GM19035 (cell line): ENCODE data around the gene CMPK1.

Source experiments
- ATAC-seq: cut with Tn5 transposase; IDR thresholded peaks from one replicate; pipeline ENCODE4 v1.9.1; 2021; ENCODE audit not compliant: unreplicated experiment

Gene CMPK1

GRCh38 chr1:47393141-47393540 is 59.6 kb downstream of the CMPK1 start:
- ATAC-seq = no peak

DNA sequence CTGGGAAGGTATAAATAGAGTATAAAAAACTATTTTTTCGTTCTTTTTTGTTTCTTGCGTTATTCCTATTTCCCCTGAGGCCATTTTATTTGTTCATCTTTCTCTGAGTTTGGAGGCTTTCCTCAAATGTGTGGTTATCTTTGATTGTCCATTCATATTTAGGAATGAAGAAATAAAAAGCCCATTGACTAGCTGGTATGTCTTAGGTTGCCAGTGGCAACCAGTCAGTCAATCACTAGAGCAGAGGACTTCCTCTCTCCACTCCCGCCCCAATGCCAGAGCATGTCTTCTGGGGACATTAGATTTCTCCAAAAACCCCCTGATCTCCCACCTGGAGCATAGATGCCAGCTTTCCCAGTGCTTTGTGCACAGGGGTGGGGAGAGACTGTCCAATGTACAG is 61.8 kb downstream of the CMPK1 start:
- ATAC-seq = no peak

DNA sequence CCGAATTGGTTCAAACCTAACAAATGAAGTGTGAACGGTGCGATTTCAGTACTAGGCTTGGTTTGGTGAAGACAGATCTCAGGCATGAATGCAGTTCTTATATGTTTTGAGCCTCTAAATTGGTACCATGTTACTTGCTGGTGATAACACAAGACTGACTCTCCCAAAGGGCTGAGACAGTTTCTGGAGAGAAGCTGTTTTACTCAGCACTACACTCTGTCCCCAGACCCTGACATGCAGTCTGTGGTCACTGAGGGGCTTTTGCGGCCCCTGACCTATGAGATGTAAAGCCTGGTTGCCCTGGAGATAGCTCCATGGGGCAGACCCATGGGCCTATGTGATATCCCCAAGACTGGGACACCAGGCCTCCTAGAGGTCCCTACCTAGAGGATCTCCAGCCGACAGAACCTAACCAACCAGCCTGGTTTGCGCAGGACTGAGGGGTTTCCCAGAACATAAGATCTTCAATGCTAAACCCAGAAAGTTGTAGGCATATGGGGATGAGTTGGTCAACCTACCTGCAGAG is 63.1 kb downstream of the CMPK1 start:
- ATAC-seq = no peak

DNA sequence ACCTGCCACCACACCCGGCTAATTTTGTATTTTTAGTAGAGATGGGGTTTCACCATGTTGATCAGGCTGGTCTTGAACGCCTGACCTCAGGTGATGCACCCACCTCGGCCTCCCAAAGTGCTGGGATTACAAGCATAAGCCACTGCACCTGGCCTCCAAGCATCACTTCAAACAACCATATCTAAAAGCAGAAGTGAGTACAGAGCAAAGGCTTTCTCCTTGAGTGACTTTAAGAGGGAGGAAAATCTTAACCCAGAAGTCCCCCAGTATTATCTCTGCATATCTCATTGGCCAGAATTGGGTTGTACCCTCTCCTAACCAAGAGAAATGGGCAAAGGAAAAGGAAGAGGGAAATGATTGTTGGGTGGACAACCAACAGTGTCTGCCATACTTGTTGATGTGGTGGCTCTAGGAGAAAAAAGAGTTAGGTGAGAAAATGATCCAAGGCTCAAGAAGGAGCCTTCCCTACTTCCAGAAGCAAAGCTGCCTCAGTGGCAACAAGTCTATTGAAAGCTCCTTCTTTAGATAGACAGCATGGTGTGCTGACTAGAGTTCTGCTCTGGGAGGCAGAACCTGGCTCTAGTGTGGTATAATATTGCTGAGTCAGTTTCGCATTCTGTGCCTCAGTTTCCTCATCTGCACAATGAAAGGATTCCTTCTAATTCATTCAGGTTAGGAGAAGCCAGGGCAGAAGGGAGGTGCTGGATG is 65.7 kb downstream of the CMPK1 start:
- no peak for ATAC-seq

DNA sequence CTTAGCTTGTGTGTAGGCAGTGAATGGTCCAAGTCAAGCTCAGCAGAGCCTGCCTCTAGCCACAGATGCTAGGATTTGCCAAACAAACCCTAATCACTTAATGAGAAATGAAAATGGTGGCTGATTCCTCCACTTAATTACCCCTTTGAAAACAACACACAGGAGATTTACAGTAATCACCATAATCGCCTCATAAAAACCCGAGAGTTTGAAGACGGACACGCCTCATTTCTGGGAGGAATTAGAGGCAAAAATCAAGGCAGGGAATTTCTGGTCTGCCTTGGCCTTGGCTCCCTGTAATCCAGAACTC is 66.2 kb downstream of the CMPK1 start:
- ATAC-seq = no peak

DNA sequence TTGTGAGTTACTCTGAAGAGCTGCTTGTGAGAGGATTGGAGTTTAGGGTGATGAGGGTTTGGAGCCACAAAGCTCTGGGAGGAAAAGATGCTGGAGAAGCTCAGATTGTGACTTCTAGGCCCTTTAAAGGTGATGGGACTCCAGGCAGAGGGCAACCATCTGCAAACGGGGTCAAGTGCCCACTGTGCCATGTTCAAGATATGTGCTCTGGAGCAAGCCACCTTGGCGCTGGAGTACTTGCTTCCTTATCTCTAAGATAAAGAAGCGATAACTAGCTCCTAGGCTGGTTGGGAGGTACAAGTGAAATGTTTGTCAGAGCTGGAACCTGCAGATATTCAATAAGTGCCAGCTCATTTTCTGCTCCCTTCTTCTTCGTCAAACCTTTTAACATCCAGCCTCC is 68.2 kb downstream of the CMPK1 start:
- ATAC-seq = no peak

GRCh38 chr1:47402591-47402990 is 69.0 kb downstream of the CMPK1 start:
- ATAC-seq = no peak

GRCh38 chr1:47403321-47403910 is 69.8 kb downstream of the CMPK1 start:
- ATAC-seq = no peak

DNA sequence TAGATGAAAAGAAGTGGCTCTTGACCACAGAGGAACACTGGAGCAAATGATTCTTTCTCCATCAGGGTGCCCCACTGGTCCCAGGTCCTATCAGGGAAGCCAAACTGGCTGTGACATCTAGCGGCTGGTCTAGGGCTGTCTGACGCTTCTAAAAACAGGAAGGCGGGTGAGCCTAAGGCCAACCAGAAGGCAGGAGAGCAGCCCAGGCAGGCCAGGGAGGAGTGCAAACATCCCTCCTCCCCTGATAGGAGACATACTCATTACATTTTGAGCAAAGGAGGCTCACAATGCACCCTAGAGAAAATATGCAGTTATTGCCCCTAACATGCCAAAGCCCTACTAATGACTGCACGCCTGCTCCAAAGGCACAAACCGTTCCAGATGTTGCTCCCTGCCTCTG is 72.1 kb downstream of the CMPK1 start:
- ATAC-seq = no peak

GRCh38 chr1:47406966-47407365 is 73.4 kb downstream of the CMPK1 start:
- ATAC-seq = no peak

DNA sequence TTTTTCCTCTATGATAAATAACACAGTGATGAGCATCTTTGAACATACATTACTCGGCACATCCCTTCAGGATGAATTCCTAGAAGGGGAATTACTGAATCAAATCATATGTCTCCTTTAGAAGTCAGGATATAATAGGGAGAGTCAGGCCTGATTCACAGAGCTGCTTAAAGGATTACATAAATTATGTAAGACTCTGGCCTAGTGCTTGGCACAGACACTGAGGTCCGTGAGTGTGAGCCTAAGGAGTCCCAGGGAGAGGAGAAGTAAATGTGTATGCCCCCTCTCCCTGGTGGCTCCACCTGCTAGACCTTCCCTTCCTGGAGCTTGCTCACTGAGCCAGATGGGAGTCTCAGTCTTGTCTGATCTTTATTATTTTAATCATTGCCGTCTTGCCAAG is 73.9 kb downstream of the CMPK1 start:
- ATAC-seq = no peak

DNA sequence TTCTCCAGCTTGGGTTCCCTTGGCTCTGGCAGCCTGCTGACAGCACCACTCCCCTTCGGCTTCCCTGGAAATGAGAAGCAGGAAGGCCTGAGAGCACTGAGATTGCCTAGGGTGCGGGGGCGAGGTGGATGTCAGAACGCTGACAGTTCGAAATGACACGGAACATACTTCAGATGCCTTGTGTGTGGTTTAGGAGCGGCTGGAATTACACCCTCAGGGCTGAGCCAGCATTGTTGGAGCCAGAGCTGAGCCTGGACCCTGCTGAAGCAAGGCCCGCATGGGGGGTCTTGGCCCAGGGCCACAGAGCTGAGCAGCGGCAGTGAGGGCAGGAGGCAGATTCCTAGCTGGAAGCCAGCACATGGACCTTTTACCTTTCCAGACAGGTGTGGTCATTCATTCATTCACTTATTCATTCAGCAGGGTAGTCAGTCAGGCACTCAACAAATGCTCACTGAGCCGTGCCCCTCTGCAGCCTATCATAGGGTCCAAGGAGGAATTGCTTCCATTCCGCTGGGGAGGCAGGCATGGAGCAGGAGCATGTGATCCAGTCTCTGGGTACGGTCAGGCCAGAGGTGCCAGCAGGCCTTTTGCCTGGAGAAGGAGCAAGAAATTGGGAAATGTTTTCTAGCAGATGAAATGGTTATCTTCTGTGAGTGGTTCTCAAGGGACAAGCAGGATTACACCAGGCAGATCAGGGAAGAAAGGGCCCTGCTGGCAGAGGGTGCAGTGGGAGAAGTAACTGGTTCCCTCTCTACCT is 75.9 kb downstream of the CMPK1 start:
- ATAC-seq = no peak

- no peak for ATAC-seq
Measured at GRCh38 chr1:47410068-47410455, 76.5 kb downstream of the CMPK1 start.

DNA sequence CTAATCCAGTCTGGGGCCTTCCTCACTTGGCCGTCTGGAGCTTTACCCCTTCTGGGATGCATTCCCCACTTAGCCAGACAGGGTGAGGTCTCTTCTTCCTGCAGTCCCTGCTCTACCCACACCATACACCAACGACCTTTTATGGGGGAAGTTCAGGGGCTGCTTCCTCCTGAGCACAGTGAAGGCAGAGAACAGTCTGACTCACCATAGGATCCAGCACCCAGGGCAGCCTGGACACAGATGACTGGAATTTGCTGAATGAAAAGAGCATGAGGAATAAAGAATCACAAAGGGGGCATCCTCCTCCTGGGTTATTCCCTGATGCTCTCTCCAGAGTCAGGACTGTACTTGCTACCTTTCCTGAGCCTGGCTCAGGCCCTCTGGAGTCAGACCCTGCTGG is 77.8 kb downstream of the CMPK1 start:
- no peak for ATAC-seq

- no peak for ATAC-seq
Measured at GRCh38 chr1:47412437-47412836, 78.8 kb downstream of the CMPK1 start.

DNA sequence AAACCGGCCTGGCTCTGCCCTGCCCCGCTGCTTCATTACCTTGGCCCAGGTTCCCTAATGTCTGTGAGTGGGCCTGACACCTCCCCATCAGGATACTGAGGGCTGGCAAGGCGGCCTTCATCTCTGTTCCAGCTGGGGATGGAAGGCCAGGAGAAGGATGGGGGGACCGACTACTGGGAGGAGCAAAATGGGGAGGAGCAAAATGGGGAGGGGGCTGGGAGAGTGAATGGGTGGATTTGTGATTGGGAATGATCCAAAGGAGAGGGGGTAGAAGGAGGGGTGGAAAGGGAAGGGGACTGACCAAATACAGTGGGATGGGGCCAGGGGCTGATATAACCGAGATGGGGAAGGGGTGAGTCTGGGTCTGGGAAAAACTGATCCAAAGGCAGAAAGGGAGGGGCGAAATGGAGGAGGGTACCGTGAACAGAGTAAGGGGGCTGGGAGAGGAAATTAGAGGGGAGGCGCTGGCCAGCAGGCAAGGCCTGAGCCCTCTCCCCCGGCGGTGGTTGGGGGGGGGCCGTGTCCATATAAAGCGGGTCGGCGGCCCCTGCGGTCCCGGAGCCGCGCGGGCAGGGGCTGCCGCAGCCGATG is 82.2 kb downstream of the CMPK1 start, which contains the start of gene FOXE3:
Gene FOXE3, plus strand, starts transcription at position 558 of the 591 bp plus-strand sequence. Its CDS starts 31 bp downstream, at position 589.
- no peak for ATAC-seq

DNA sequence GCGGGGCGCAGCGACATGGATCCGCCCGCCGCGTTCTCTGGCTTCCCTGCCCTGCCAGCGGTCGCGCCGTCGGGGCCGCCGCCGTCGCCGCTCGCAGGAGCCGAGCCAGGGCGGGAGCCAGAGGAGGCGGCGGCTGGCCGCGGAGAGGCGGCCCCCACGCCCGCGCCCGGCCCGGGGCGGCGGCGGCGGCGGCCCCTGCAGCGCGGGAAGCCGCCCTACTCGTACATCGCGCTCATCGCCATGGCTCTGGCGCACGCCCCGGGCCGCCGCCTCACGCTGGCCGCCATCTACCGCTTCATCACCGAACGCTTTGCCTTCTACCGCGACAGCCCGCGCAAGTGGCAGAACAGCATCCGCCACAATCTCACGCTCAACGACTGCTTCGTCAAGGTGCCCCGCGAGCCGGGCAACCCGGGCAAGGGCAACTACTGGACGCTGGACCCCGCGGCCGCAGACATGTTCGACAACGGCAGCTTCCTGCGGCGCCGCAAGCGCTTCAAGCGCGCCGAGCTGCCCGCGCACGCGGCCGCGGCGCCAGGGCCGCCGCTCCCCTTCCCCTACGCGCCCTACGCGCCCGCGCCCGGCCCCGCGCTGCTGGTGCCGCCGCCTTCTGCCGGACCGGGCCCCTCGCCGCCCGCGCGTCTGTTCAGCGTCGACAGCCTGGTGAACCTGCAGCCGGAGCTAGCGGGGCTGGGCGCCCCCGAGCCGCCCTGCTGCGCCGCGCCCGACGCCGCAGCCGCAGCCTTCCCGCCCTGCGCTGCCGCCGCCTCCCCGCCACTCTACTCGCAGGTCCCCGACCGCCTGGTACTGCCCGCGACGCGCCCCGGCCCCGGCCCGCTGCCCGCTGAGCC is 83.0 kb downstream of the CMPK1 start:
- no peak for ATAC-seq

DNA sequence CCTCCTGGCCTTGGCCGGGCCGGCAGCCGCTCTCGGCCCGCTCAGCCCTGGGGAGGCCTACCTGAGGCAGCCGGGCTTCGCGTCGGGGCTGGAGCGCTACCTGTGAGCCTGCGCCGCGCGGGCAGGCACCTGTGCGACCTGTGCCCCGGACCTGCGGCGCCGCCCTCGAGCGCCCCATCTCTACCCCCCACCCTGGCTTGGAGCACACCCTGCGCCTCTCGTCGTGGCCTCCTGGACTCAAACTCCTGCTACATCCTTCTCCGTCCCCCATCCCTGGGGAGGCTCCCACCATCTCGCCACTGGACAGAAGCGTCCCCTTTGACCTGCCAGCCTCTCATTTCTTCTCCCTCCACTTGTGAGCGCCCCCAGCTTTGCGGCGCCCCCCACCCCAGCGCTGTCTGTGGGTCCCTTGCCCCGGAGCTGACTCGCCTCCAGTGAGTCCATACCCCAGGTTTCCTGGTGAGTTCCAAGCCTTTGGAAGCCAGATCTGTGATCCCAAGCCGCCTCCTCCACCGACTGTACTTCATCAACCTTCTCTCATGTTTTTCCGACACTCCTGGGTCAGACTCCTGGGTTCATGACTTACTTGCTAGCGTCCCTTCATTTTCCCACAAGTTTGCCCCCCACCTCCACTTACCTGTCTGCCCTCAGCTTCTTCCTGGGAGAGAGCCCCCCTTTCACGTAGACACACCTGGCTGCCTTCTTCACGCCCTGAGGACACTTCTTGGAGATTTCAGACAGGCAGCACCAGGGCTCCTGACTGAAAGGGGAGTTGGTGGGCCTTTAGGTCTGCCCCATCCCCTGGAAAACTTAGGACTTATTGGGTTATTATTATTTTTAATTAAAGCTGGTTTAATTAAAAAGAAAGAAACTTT is 83.8 kb downstream of the CMPK1 start:
- ATAC-seq = no peak

GRCh38 chr1:47418122-47418521 is 84.5 kb downstream of the CMPK1 start:
- ATAC-seq = no peak
